MCF 10A (cell line): ENCODE data around the gene NXPH1. TPM values are rescaled to one million over a fixed set of nuclear protein-coding genes. Genes with fewer than 3 reads are reported as not detected.

Experiments
- BruUV-seq: library from RNA; stranded (reverse); fragments of 400-500 nt; replicated peaks from 2 replicates; lab custom pipeline; 2021; lab: Mats Ljungman, UMichigan
- CTCF ChIA-PET: fragments of 300-600 bp; sonication (Branson Sonifier 250); formaldehyde crosslinking; extraction: SDS; loops from one replicate; lab custom pipeline; 2021; ENCODE audit warnings: antibody characterized with exemption, inconsistent platforms; lab: Yijun Ruan, JAX
- POLR2A ChIA-PET: fragments of 300-600, 350-650 bp; sonication (Branson Sonifier 250); formaldehyde crosslinking; extraction: SDS; loops from one replicate; lab custom pipeline; 2020; ENCODE audit warnings: antibody characterized with exemption, inconsistent platforms; lab: Yijun Ruan, JAX
- DNase-seq: peaks from one replicate; pipeline ENCODE4 v3.0.0-alpha.2; 2018; ENCODE audit not compliant: unreplicated experiment
- H3K27ac Mint-ChIP-seq: one replicate; pipeline ENCODE4 v1.8.0; 2022; ENCODE audit warnings: mild to moderate bottlenecking, low read depth, mixed read lengths; ENCODE audit not compliant: unreplicated experiment
- H3K27me3 Mint-ChIP-seq: one replicate; pipeline ENCODE4 v1.8.0; 2022; ENCODE audit warnings: mixed read lengths; ENCODE audit not compliant: insufficient read depth, unreplicated experiment
- H3K36me3 Mint-ChIP-seq: one replicate; pipeline ENCODE4 v1.8.0; 2022; ENCODE audit warnings: mild to moderate bottlenecking, moderate library complexity, mixed read lengths; ENCODE audit not compliant: insufficient read depth, unreplicated experiment
- H3K4me1 Mint-ChIP-seq: one replicate; pipeline ENCODE4 v1.8.0; 2022; ENCODE audit warnings: mixed read lengths; ENCODE audit not compliant: insufficient read depth, unreplicated experiment
- H3K4me3 Mint-ChIP-seq: one replicate; pipeline ENCODE4 v1.8.0; 2022; ENCODE audit warnings: mild to moderate bottlenecking, moderate library complexity, mixed read lengths; ENCODE audit not compliant: unreplicated experiment
- H3K9me3 Mint-ChIP-seq: one replicate; pipeline ENCODE4 v1.8.0; 2022; ENCODE audit warnings: mixed read lengths; ENCODE audit not compliant: unreplicated experiment
- CTCF ChIP-seq: fragments of 200-600 bp; IDR thresholded peaks from one replicate; pipeline ENCODE4 v1.8.0; 2022; ENCODE audit warnings: antibody characterized with exemption, mild to moderate bottlenecking; ENCODE audit not compliant: unreplicated experiment
- intact Hi-C: fragments of 100-400 bp; cut with micrococcal nuclease; formaldehyde crosslinking; loops from 2 replicates; pipeline ENCODE4 v1.14.1; 2022
- total RNA-seq: library from RNA; stranded (reverse); gene quantifications from 2 replicates; pipeline ENCODE4 v1.2.3, GENCODE V29; 2022

Gene NXPH1
- total RNA-seq, 1 experiment from 2014 or later: not detected

- Mint-ChIP-seq H3K27me3 (peaks cover 26% of the 10 kb centered on the region), H3K4me3 (no peak overlapping the region), H3K4me1 (no peaks in the 10 kb centered on the region), H3K36me3 (no peaks in the 10 kb centered on the region), H3K9me3 (no peaks in the 10 kb centered on the region), H3K27ac (no peak overlapping the region)
- ChIA-PET POLR2A (no interaction called here), CTCF (interaction anchor here (0.9 to 1.8 kb wide), 2 partner anchors 16 to 18 kb away, joined by 4 to 5 read pairs; no protein-coding TSS in a partner anchor)
- DNase-seq: no peak
- BruUV-seq: no TSS peak
- no peak for TF ChIP-seq CTCF
- intact Hi-C loops: no loop called here
Observed at GRCh38 chr7:8739837-8740236, 306.4 kb downstream of the NXPH1 start.

- Mint-ChIP-seq H3K36me3 (no peaks in the 10 kb centered on the region), H3K27me3 (peaks cover 50% of the 10 kb centered on the region), H3K27ac (no peak overlapping the region), H3K4me3 (no peak overlapping the region), H3K4me1 (no peaks in the 10 kb centered on the region), H3K9me3 (no peaks in the 10 kb centered on the region)
- POLR2A ChIA-PET: no interaction called here
- CTCF ChIA-PET: no interaction called here
- no TSS peak for BruUV-seq
- intact Hi-C loops: no loop called here
- no peak for TF ChIP-seq CTCF
- no peak for DNase-seq
Observed at GRCh38 chr7:8742837-8743236, 309.4 kb downstream of the NXPH1 start.

- no peak for TF ChIP-seq CTCF
- ChIA-PET POLR2A (no interaction called here), CTCF (no interaction called here)
Observed at GRCh38 chr7:8747338-8747737, 313.9 kb downstream of the NXPH1 start.

GRCh38 chr7:8751557-8752231 lies 318.3 kb downstream of the NXPH1 start:
- H3K36me3 Mint-ChIP-seq: no peaks in the 10 kb centered on the region
- no peak overlapping the region for H3K27ac Mint-ChIP-seq
- ChIA-PET POLR2A (no interaction called here), CTCF (no interaction called here)
- no peak for DNase-seq
- peaks cover 28% of the 10 kb centered on the region for H3K27me3 Mint-ChIP-seq
- intact Hi-C loops: no loop called here
- H3K9me3 Mint-ChIP-seq: no peaks in the 10 kb centered on the region
- no TSS peak for BruUV-seq
- no peak for TF ChIP-seq CTCF
- no peaks in the 10 kb centered on the region for H3K4me1 Mint-ChIP-seq
- no peak overlapping the region for H3K4me3 Mint-ChIP-seq

More at GRCh38 chr7:8747338-8747737, 313.9 kb downstream of the NXPH1 start:
- no TSS peak for BruUV-seq
- peaks cover 62% of the 10 kb centered on the region for H3K27me3 Mint-ChIP-seq
- no peaks in the 10 kb centered on the region for H3K4me1 Mint-ChIP-seq
- intact Hi-C loops: no loop called here
- H3K4me3 Mint-ChIP-seq: no peak overlapping the region
- no peak overlapping the region for H3K27ac Mint-ChIP-seq
- no peak for DNase-seq
- no peaks in the 10 kb centered on the region for H3K9me3 Mint-ChIP-seq
- no peaks in the 10 kb centered on the region for H3K36me3 Mint-ChIP-seq
